ENCODE data around the gene PLA2G4D. TPM values are rescaled to one million over a fixed set of nuclear protein-coding genes. Genes with fewer than 3 reads are reported as not detected.
A peak's percentile ranks its signal among the peaks of the same experiment; 100 is the strongest.

PLA2G4D gene
- total RNA-seq, 1 donor, result not detected

DNA sequence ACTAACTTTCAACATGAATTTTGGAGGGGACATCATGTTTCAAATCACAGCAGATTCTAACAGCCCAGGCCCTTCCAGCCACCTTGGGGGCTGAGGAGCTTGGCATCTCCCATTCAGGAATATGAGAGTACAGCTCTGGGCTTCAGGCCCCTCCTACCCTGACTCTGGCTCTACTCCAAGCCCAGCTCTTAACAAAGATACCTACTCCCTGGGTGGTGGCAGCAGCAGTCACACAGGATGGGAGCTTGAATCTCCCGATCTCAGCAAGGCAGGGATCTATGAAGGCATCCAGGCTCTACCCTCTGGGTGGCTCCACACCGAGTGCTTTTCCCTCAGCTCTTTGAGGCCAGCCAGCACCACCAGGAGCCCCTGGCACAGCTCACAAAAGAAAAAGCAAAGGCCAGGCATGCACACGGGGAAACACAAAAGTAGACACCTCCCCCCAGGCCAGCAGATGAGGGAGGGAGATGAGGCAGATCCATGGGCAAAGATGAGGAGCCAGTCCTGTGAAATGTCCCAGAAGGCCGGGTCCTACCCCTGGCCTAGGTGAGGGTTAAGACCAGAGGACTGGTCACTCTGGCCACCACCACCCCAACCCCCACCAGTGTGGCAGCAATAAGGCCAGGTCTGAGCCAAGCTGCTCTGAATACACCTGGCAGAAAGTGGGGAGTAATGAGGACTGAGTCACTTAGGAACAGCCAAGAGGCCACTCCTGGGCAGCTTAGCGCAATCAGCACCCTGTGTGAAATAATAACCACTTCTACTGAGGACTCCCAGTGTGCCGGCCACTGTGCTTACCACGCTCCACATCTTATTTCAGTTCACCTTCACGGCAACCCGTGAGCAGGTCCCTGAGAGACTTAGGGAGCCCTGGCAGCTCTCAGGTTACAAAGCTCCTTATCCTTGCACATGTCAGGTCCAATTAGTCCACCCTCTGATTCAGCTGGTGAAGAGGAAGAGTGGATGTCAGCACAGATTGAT is 37.8 kb upstream of the PLA2G4D start:
- Histone ChIP-seq H3K9me3 (ENCODE audit: low read depth, low read length) (no peaks in the 10 kb centered on the region), H3K4me3 (ENCODE audit: insufficient read depth, low read length) (no peak overlapping the region), H4K20me1 (ENCODE audit: insufficient read depth, low read length) (no peaks in the 10 kb centered on the region), H2AFZ (ENCODE audit: low read length) (no peak overlapping the region), H3K4me1 (ENCODE audit: insufficient read depth, low read length) (no peaks in the 10 kb centered on the region), H3K27me3 (ENCODE audit: insufficient read depth, low read length) (peaks cover 40% of the 10 kb centered on the region), H3K36me3 (ENCODE audit: insufficient read depth, low read length) (no peaks in the 10 kb centered on the region), H3K79me2 (ENCODE audit: insufficient read depth, low read length) (no peaks in the 10 kb centered on the region), H3K4me2 (ENCODE audit: insufficient read depth, low read length) (no peak overlapping the region), H3K27ac (ENCODE audit: low read depth, low read length) (no peak overlapping the region)
- peak; percentile 10 for DNase-seq (ENCODE audit: insufficient read length, low spot score, missing footprints)
- TF ChIP-seq, protein P1, sequence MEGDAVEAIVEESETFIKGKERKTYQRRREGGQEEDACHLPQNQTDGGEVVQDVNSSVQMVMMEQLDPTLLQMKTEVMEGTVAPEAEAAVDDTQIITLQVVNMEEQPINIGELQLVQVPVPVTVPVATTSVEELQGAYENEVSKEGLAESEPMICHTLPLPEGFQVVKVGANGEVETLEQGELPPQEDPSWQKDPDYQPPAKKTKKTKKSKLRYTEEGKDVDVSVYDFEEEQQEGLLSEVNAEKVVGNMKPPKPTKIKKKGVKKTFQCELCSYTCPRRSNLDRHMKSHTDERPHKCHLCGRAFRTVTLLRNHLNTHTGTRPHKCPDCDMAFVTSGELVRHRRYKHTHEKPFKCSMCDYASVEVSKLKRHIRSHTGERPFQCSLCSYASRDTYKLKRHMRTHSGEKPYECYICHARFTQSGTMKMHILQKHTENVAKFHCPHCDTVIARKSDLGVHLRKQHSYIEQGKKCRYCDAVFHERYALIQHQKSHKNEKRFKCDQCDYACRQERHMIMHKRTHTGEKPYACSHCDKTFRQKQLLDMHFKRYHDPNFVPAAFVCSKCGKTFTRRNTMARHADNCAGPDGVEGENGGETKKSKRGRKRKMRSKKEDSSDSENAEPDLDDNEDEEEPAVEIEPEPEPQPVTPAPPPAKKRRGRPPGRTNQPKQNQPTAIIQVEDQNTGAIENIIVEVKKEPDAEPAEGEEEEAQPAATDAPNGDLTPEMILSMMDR (IDR thresholded peaks at IDR 0.05; ENCODE audit: extremely low read depth, low read depth, low read length), result no peak

DNA sequence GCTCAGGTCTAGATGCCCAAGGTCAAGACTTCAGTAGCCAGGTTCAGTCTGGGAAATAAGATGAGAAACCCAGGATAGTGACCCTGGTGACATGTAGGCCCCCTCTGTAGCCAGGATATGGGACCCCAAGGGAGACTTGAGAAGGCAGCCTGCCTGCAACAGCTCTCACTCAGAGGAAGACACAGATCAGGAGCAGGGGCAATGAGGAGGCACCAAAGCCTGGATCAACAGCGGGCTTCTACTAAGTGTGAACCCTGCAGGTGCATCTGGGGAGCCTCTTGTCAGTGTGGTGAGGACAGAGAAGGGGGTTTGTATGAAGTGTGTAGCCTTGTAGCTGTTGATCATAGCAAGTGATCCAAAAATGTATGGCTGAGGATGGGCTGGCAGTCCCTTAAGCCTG is 36.6 kb upstream of the PLA2G4D start:
- H3K79me2 ChIP-seq (ENCODE audit: insufficient read depth, low read length), result no peaks in the 10 kb centered on the region
- H3K36me3 ChIP-seq (ENCODE audit: insufficient read depth, low read length), result no peaks in the 10 kb centered on the region
- H3K4me3 ChIP-seq (ENCODE audit: insufficient read depth, low read length), result no peak overlapping the region
- TF ChIP-seq, protein P1 (IDR thresholded peaks at IDR 0.05; ENCODE audit: extremely low read depth, low read depth, low read length), result no peak
- no peak overlapping the region for H3K4me2 ChIP-seq (ENCODE audit: insufficient read depth, low read length)
- H3K4me1 ChIP-seq (ENCODE audit: insufficient read depth, low read length), result no peaks in the 10 kb centered on the region
- H4K20me1 ChIP-seq (ENCODE audit: insufficient read depth, low read length), result no peaks in the 10 kb centered on the region
- DNase-seq (ENCODE audit: insufficient read length, low spot score, missing footprints), result no peak
- H3K27me3 ChIP-seq (ENCODE audit: insufficient read depth, low read length), result peaks cover 40% of the 10 kb centered on the region
- no peak overlapping the region for H2AFZ ChIP-seq (ENCODE audit: low read length)
- no peaks in the 10 kb centered on the region for H3K9me3 ChIP-seq (ENCODE audit: low read depth, low read length)
- H3K27ac ChIP-seq (ENCODE audit: low read depth, low read length), result no peak overlapping the region

- TF ChIP-seq, protein P1 (IDR thresholded peaks at IDR 0.05; ENCODE audit: extremely low read depth, low read depth, low read length), result no peak
- Histone ChIP-seq H3K4me1 (ENCODE audit: insufficient read depth, low read length) (no peaks in the 10 kb centered on the region), H2AFZ (ENCODE audit: low read length) (no peak overlapping the region), H3K4me2 (ENCODE audit: insufficient read depth, low read length) (no peak overlapping the region), H3K4me3 (ENCODE audit: insufficient read depth, low read length) (no peak overlapping the region), H3K9me3 (ENCODE audit: low read depth, low read length) (no peaks in the 10 kb centered on the region), H3K79me2 (ENCODE audit: insufficient read depth, low read length) (no peaks in the 10 kb centered on the region), H4K20me1 (ENCODE audit: insufficient read depth, low read length) (no peaks in the 10 kb centered on the region), H3K27me3 (ENCODE audit: insufficient read depth, low read length) (peaks cover 40% of the 10 kb centered on the region), H3K36me3 (ENCODE audit: insufficient read depth, low read length) (no peaks in the 10 kb centered on the region), H3K27ac (ENCODE audit: low read depth, low read length) (no peak overlapping the region)
- DNase-seq (ENCODE audit: insufficient read length, low spot score, missing footprints), result peak; percentile 9
Measured at GRCh38 chr15:42130246-42130986, 36.1 kb upstream of the PLA2G4D start.

DNA sequence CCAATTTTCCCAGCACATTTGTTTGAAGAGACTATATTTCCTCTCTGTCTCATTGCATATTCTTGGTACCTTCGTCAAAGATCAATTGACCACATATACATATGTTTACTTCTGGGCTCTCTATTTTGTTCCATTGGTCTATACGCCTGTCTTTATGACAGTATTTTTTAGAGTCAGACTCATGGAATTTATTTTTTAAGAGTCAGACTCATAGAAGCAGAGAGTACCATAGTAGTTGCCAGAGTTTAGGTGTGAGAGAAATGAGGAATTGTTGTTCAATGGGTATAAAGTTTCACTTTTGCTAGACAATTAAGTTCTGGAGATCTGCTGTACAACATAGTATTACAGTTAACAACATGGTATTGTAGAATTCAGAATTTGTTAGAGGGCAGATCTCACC is 35.0 kb upstream of the PLA2G4D start:
- Histone ChIP-seq H3K4me3 (ENCODE audit: insufficient read depth, low read length) (no peak overlapping the region), H2AFZ (ENCODE audit: low read length) (no peak overlapping the region), H3K4me1 (ENCODE audit: insufficient read depth, low read length) (no peaks in the 10 kb centered on the region), H3K36me3 (ENCODE audit: insufficient read depth, low read length) (no peaks in the 10 kb centered on the region), H3K9me3 (ENCODE audit: low read depth, low read length) (no peaks in the 10 kb centered on the region), H3K79me2 (ENCODE audit: insufficient read depth, low read length) (no peaks in the 10 kb centered on the region), H3K4me2 (ENCODE audit: insufficient read depth, low read length) (no peak overlapping the region), H3K27ac (ENCODE audit: low read depth, low read length) (no peak overlapping the region), H4K20me1 (ENCODE audit: insufficient read depth, low read length) (no peaks in the 10 kb centered on the region), H3K27me3 (ENCODE audit: insufficient read depth, low read length) (peaks cover 41% of the 10 kb centered on the region)
- no peak for DNase-seq (ENCODE audit: insufficient read length, low spot score, missing footprints)
- TF ChIP-seq, protein P1 (IDR thresholded peaks at IDR 0.05; ENCODE audit: extremely low read depth, low read depth, low read length), result no peak
